GM12878 (cell line): ENCODE results near the gene ZNF525. TPM values are rescaled to one million over a fixed set of nuclear protein-coding genes. Genes with fewer than 3 reads are reported as not detected.

Source experiments
- CEBPZ ChIP-seq: fragments of 150-350 bp; IDR thresholded peaks from 2 replicates; pipeline ENCODE4 v1.6.1; 2016; ENCODE audit warnings: low read depth, low read length
- HSF1 ChIP-seq: fragments of 150-350 bp; IDR thresholded peaks from 2 replicates; pipeline ENCODE4 v1.6.1; 2014; ENCODE audit warnings: mild to moderate bottlenecking, low read depth, low read length
- PRDM15 ChIP-seq: fragments of 450-650 bp; formaldehyde crosslinking; IDR thresholded peaks from 2 replicates; pipeline ENCODE4 v1.4.0; 2020; ENCODE audit warnings: mild to moderate bottlenecking, moderate library complexity
- polyA plus RNA-seq, 11 experiments: library from polyadenylated mRNA; depleted of rRNA in 4 of 11; unstranded in 6 of 11; stranded (reverse) in 5 of 11; fragments of >200 nt; fragmentation: Nextera tagmentation in 4 of 11; fragmentation: Illumina TruSeq in 1 of 11; extraction: Ambion mirVana in 4 of 11; extraction: Trizol in 1 of 11; gene quantifications; 1 replicate in 1 of 11; 2 replicates in 10 of 11; pipeline versions ENCODE4 v1.2.1 to v1.2.3, GENCODE V29; 2011 to 2016; ENCODE audit warnings: inconsistent platforms in 2 of 11, missing spikeins in 2 of 11, low read depth in 1 of 11
- total RNA-seq, 4 experiments: library from RNA; depleted of rRNA in 3 of 4; stranded (reverse); fragments of >200 nt in 3 of 4; fragmentation: Illumina TruSeq in 1 of 4; extraction: Trizol in 1 of 4; gene quantifications; 2 replicates each; pipeline versions ENCODE4 v1.2.1 to v1.2.3, GENCODE V29; 2013 to 2021

ZNF525 gene
- total and polyA plus RNA-seq, 10 of the 15 experiments (the other 5 are each of a cell fraction or from before 2014, with no cell fraction given): 3.0 to 25.8 (median 9.4) TPM

GRCh38 chr19:53374743-53375142 lies 9.2 kb downstream of the ZNF525 start (continued):
- TF ChIP-seq PRDM15 (CRISPR knock-in tag): no peak
- TF ChIP-seq CEBPZ: no peak
- no peak for TF ChIP-seq HSF1
